GM12878 (cell line): ENCODE data around the gene HOXB1. TPM values are rescaled to one million over a fixed set of nuclear protein-coding genes. Genes with fewer than 3 reads are reported as not detected.

Experiments used
- ATAC-seq: fragments of 200-7000 bp; cut with Tn5 transposase; 3 replicates; pipeline ENCODE4 v1.9.1; 2020; ENCODE audit warnings: mild to moderate bottlenecking, moderate library complexity
- BruUV-seq: library from RNA; stranded (reverse); fragments of 400-500 nt; replicated peaks from 2 replicates; lab custom pipeline; 2021; lab: Mats Ljungman, UMichigan
- CTCF ChIA-PET: fragments of 300-600 bp; sonication (Branson Sonifier 250); formaldehyde crosslinking; extraction: SDS; loops from one replicate; lab custom pipeline; 2021; ENCODE audit warnings: inconsistent platforms; lab: Yijun Ruan, JAX
- POLR2A ChIA-PET: fragments of 350-600 bp; formaldehyde crosslinking; extraction: SDS; loops from one replicate; lab custom pipeline; 2021; ENCODE audit warnings: inconsistent platforms; lab: Charles Lee
- RAD21 ChIA-PET: fragments of 300-600 bp; sonication (Branson Sonifier 250); formaldehyde crosslinking; loops from one replicate; lab custom pipeline; 2023; ENCODE audit warnings: antibody characterized with exemption; ENCODE audit not compliant: unreplicated experiment; lab: Charles Lee
- SMC1A ChIA-PET: fragments of 300-600 bp; sonication (Branson Sonifier 250); formaldehyde crosslinking; loops from one replicate; lab custom pipeline; 2023; ENCODE audit not compliant: unreplicated experiment, uncharacterized antibody; lab: Charles Lee
- DNase-seq: peaks from one replicate; pipeline ENCODE4 v3.0.0-alpha.2; 2011; ENCODE audit warnings: low read depth, low spot score
- FAIRE-seq: peaks from 3 replicates; lab custom pipeline; 2011; peaks lifted over from hg19 to GRCh38; lab: Jason Lieb, UNC
- H2AFZ ChIP-seq: 2 replicates; pipeline ENCODE4 v1.6.0; 2011; ENCODE audit warnings: low read depth, low read length, control low read depth; ENCODE audit not compliant: control insufficient read depth
- H3K27ac ChIP-seq: 2 replicates; pipeline ENCODE4 v1.5.1; 2011; ENCODE audit warnings: control low read depth; ENCODE audit not compliant: control insufficient read depth, insufficient read depth
- H3K27me3 ChIP-seq, 2 experiments: replicated peaks in 1 of 2; 2 replicates each; pipeline versions ENCODE4 v1.6.0 to v1.6.1; 2011; ENCODE audit warnings: low read length in 1 of 2; ENCODE audit not compliant: control insufficient read depth in 2 of 2, insufficient read depth in 2 of 2
- H3K36me3 ChIP-seq, 2 experiments: 2 replicates each; pipeline ENCODE4 v1.5.1; 2011; ENCODE audit warnings: low read length in 1 of 2; ENCODE audit not compliant: control insufficient read depth in 2 of 2, insufficient read depth in 2 of 2
- H3K4me1 ChIP-seq: 2 replicates; pipeline ENCODE4 v1.6.1; 2011; ENCODE audit warnings: mild to moderate bottlenecking, low read length, moderate library complexity, mixed read lengths; ENCODE audit not compliant: control insufficient read depth, insufficient read depth
- H3K4me2 ChIP-seq: 2 replicates; pipeline ENCODE4 v1.6.0; 2011; ENCODE audit warnings: control low read depth; ENCODE audit not compliant: control insufficient read depth, insufficient read depth
- H3K4me3 ChIP-seq: fragments of 200-600 bp; sonication (generic); 2 replicates; pipeline ENCODE4 v1.5.1; 2016
- H3K79me2 ChIP-seq: 2 replicates; pipeline ENCODE4 v1.6.0; 2011; ENCODE audit warnings: low read length; ENCODE audit not compliant: control insufficient read depth, insufficient read depth
- H3K9ac ChIP-seq: 2 replicates; pipeline ENCODE4 v1.8.0; 2011; ENCODE audit warnings: low read length, control low read depth, mixed read lengths; ENCODE audit not compliant: control insufficient read depth, insufficient read depth
- H3K9me3 ChIP-seq: replicated peaks from 3 replicates; pipeline ENCODE4 v1.5.1; 2011; ENCODE audit warnings: mild to moderate bottlenecking, low read length; ENCODE audit not compliant: control insufficient read depth, insufficient read depth
- H4K20me1 ChIP-seq: 2 replicates; pipeline ENCODE4 v1.6.0; 2011; ENCODE audit not compliant: control insufficient read depth, insufficient read depth
- BCL3 ChIP-seq: IDR thresholded peaks from 2 replicates; pipeline ENCODE4 v1.6.1; 2011; ENCODE audit warnings: borderline replicate concordance, low read depth, mild to moderate bottlenecking, moderate library complexity, low read length; ENCODE audit not compliant: insufficient read depth, poor library complexity, severe bottlenecking
- CHD2 ChIP-seq: IDR thresholded peaks from 2 replicates; pipeline ENCODE4 v1.6.1; 2011; ENCODE audit warnings: low read depth, low read length, improper control_type of control experiment, borderline replicate concordance
- ELK1 ChIP-seq: IDR thresholded peaks from 2 replicates; pipeline ENCODE4 v1.6.1; 2012; ENCODE audit warnings: low read depth, low read length, improper control_type of control experiment
- ESRRA ChIP-seq: IDR thresholded peaks from 2 replicates; pipeline ENCODE4 v1.6.1; 2012; ENCODE audit warnings: mild to moderate bottlenecking, low read length, improper control_type of control experiment
- FOS ChIP-seq: IDR thresholded peaks from 3 replicates; pipeline ENCODE4 v1.6.1; 2011; ENCODE audit warnings: borderline replicate concordance; ENCODE audit not compliant: insufficient read length; ENCODE audit errors: extremely low read depth
- MYB ChIP-seq: fragments of 150-350 bp; IDR thresholded peaks from 2 replicates; pipeline ENCODE4 v1.6.1; 2014; ENCODE audit warnings: mild to moderate bottlenecking, low read depth, low read length, borderline replicate concordance
- NFIC ChIP-seq: IDR thresholded peaks from 2 replicates; pipeline ENCODE4 v1.6.1; 2012; ENCODE audit warnings: low read depth, mild to moderate bottlenecking, inconsistent platforms, low read length, moderate library complexity
- PML ChIP-seq: IDR thresholded peaks from 2 replicates; pipeline ENCODE4 v1.6.1; 2012; ENCODE audit warnings: low read length, inconsistent platforms
- RAD51 ChIP-seq: fragments of 450-650 bp; IDR thresholded peaks from 2 replicates; pipeline ENCODE4 v1.6.1; 2016; ENCODE audit warnings: moderate library complexity, mild to moderate bottlenecking, inconsistent platforms
- SKIL ChIP-seq: fragments of 450-650 bp; IDR thresholded peaks from 2 replicates; pipeline ENCODE4 v1.6.1; 2017; ENCODE audit warnings: mild to moderate bottlenecking, low read depth, inconsistent platforms; ENCODE audit not compliant: poor library complexity, severe bottlenecking
- ZBTB4 ChIP-seq: fragments of 450-650 bp; formaldehyde crosslinking; IDR thresholded peaks from 2 replicates; pipeline ENCODE4 v1.4.0; 2022; ENCODE audit warnings: mild to moderate bottlenecking, moderate library complexity
- ZZZ3 ChIP-seq: IDR thresholded peaks from 2 replicates; pipeline ENCODE4 v1.6.1; 2011; ENCODE audit warnings: low read depth; ENCODE audit not compliant: control insufficient read depth, insufficient read length
- WGBS: methylation state at CpG from one replicate; pipeline ENCODE4 v1.1.6; 2016; ENCODE audit warnings: low lambda C conversion rate; ENCODE audit not compliant: insufficient replicate concordance, insufficient coverage; ENCODE audit errors: missing lambda C conversion rate; 5-methylcytosine and 5-hydroxymethylcytosine counted together
- in situ Hi-C: fragments of 300-500 bp; cut with MboI; formaldehyde crosslinking; loops from 9 replicates; pipeline ENCODE4 v1.14.3; 2018; ENCODE audit warnings: mixed read lengths
- intact Hi-C: fragments of 100-400 bp; cut with micrococcal nuclease; formaldehyde crosslinking; loops from one replicate; pipeline ENCODE4 v1.14.2; 2022; ENCODE audit not compliant: unreplicated experiment
- polyA plus RNA-seq, 11 experiments: library from polyadenylated mRNA; depleted of rRNA in 4 of 11; unstranded in 6 of 11; stranded (reverse) in 5 of 11; fragments of >200 nt; fragmentation: Nextera tagmentation in 4 of 11; fragmentation: Illumina TruSeq in 1 of 11; extraction: Ambion mirVana in 4 of 11; extraction: Trizol in 1 of 11; gene quantifications; 1 replicate in 1 of 11; 2 replicates in 10 of 11; pipeline versions ENCODE4 v1.2.1 to v1.2.3, GENCODE V29; 2011 to 2016; ENCODE audit warnings: inconsistent platforms in 2 of 11, missing spikeins in 2 of 11, low read depth in 1 of 11
- total RNA-seq, 4 experiments: library from RNA; depleted of rRNA in 3 of 4; stranded (reverse); fragments of >200 nt in 3 of 4; fragmentation: Illumina TruSeq in 1 of 4; extraction: Trizol in 1 of 4; gene quantifications; 2 replicates each; pipeline versions ENCODE4 v1.2.1 to v1.2.3, GENCODE V29; 2013 to 2021

The HOXB1 gene
- total and polyA plus RNA-seq, 10 of the 15 experiments (the other 5 are each of a cell fraction or from before 2014, with no cell fraction given): not detected

GRCh38 chr17:48486557-48486956 is 44.3 kb downstream of the HOXB1 start:
- no peaks in the 10 kb centered on the region for H4K20me1 ChIP-seq
- in situ Hi-C loops (no loop called here), intact Hi-C loops (no loop called here)
- H3K4me1 ChIP-seq: peaks cover 24% of the 10 kb centered on the region
- no peak for DNase-seq
- no TSS peak for BruUV-seq
- no peak for FAIRE-seq
- no peaks in the 10 kb centered on the region for H3K9me3 ChIP-seq
- CTCF ChIA-PET: interaction anchor here (0.9 to 1.6 kb wide), 5 partner anchors 16 to 151 kb away, joined by 3 to 5 read pairs (median 3); no protein-coding TSS in a partner anchor
- H3K27ac ChIP-seq: no peak overlapping the region
- RAD21 ChIA-PET: interaction anchor here (1.1 to 1.2 kb wide), 2 partner anchors 14 to 151 kb away, joined by 4 to 5 read pairs; no protein-coding TSS in a partner anchor
- no peaks in the 10 kb centered on the region for H3K79me2 ChIP-seq
- TF ChIP-seq ZBTB4 (CRISPR knock-in tag) (no peak), ELK1 (no peak), ESRRA (no peak), FOS (no peak), BCL3 (no peak), PML (no peak), MYB (no peak), SKIL (no peak), ZZZ3 (no peak), RAD51 (no peak), NFIC (no peak), CHD2 (no peak)
- H3K27me3 ChIP-seq: no peaks in the 10 kb centered on the region
- POLR2A ChIA-PET: no interaction called here
- no peak overlapping the region for H3K4me2 ChIP-seq
- WGBS: 18% methylated on average over 5 of the region's 5 CpGs
- H2AFZ ChIP-seq: no peak overlapping the region
- ATAC-seq: no peak
- no peaks in the 10 kb centered on the region for H3K36me3 ChIP-seq
- no peak overlapping the region for H3K4me3 ChIP-seq
- SMC1A ChIA-PET: interaction anchor here (1.0 to 1.6 kb wide), 5 partner anchors 10 to 153 kb away, joined by 3 to 4 read pairs (median 3); no protein-coding TSS in a partner anchor
- no peak overlapping the region for H3K9ac ChIP-seq
